Right lobe of liver (tissue), 6 donors: ENCODE results near the gene MTFMT. TPM values are rescaled to one million over a fixed set of nuclear protein-coding genes. Genes with fewer than 3 reads are reported as not detected.
"Not testable (repeated sequence)": the region's sequence is repeated elsewhere in the genome, so short reads cannot be mapped to it uniquely, and the experiment has no call there.

ENCODE experiments used
- ATAC-seq, 4 donors: fragments of 200-7000 bp; cut with Tn5 transposase; one replicate each; pipeline ENCODE4 v1.9.1; 2020; ENCODE audit warnings: mild to moderate bottlenecking in 4 of 4, moderate library complexity in 4 of 4
- DNase-seq, 3 donors: peaks; one replicate each; pipeline ENCODE4 v3.0.0-alpha.2; 2020
- H3K27ac ChIP-seq, 3 donors: fragments of 200-600 bp; one replicate each; pipeline ENCODE4 v1.8.0; 2022
- H3K27me3 ChIP-seq, 2 donors: fragments of 200-600 bp; one replicate each; pipeline ENCODE4 v1.8.0; 2022
- H3K36me3 ChIP-seq, 4 donors: fragments of 200-600 bp; sonication (generic) in 1 of 4; one replicate each; pipeline versions ENCODE4 v1.5.1 to v1.8.0; 2017 to 2022; ENCODE audit warnings: control low read depth in 1 of 4
- H3K4me1 ChIP-seq, 4 donors: fragments of 200-600 bp; sonication (generic) in 1 of 4; one replicate each; pipeline versions ENCODE4 v1.5.1 to v1.8.0; 2017 to 2022; ENCODE audit warnings: control low read depth in 1 of 4
- H3K4me3 ChIP-seq, 3 donors: fragments of 200-600 bp; one replicate each; pipeline ENCODE4 v1.8.0; 2022
- H3K9me3 ChIP-seq, 4 donors: fragments of 200-600 bp; sonication (generic) in 1 of 4; one replicate each; pipeline versions ENCODE4 v1.5.1 to v1.8.0; 2017 to 2022; ENCODE audit warnings: control low read depth in 1 of 4
- CTCF ChIP-seq, 4 donors: fragments of 200-600 bp in 3 of 4; fragments of 450-650 bp in 1 of 4; IDR thresholded peaks; one replicate each; pipeline versions ENCODE4 v1.5.1 to v1.8.0; 2016 to 2022; ENCODE audit warnings: antibody characterized with exemption in 4 of 4, mild to moderate bottlenecking in 2 of 4
- POLR2A ChIP-seq: fragments of 450-650 bp; IDR thresholded peaks from one replicate; pipeline ENCODE4 v1.6.1; 2017; ENCODE audit warnings: antibody characterized with exemption, mild to moderate bottlenecking
- WGBS: methylation state at CpG from one replicate; pipeline ENCODE4 v1.1.6; 2018; ENCODE audit warnings: low coverage, low lambda C conversion rate; ENCODE audit not compliant: insufficient coverage; ENCODE audit errors: missing lambda C conversion rate; 5-methylcytosine and 5-hydroxymethylcytosine counted together
- intact Hi-C, 2 donors: fragments of 100-400 bp; cut with DNase I; formaldehyde crosslinking; loops; one replicate each; pipeline versions ENCODE4 v1.11.2 to v1.14.1; 2022
- total RNA-seq, 6 experiments: library from RNA; depleted of rRNA in 2 of 6; stranded (reverse); fragments of >200 nt in 2 of 6; fragmentation: NEBNext Ultra II Directional in 3 of 6; extraction: Animal tissue kit (Norgen Biotek cat#: 25700) in 3 of 6; gene quantifications; one replicate each; pipeline versions ENCODE4 v1.1.0 to v1.2.4, GENCODE V29; 2016 to 2023
- donor health status: DM: no; HTN: yes; CAD: no.
- donor health status: DM: no; HTN: no; CAD: no.
- donor health status: DM: no; HTN: no; CAD: no.
- donor health status: DM: no; HTN: yes; CAD: no.
- donor health status: DM: no; HTN: yes; CAD: no.

Gene MTFMT
- total RNA-seq, 6 experiments from 2014 or later: 9.2 to 24.3 (median 13.0) TPM

- Histone ChIP-seq H3K36me3 (no peaks in the 10 kb centered on the region), H3K9me3 (no peaks in the 10 kb centered on the region), H3K4me3 (no peak overlapping the region), H3K27me3 (no peaks in the 10 kb centered on the region), H3K4me1 (peaks cover 0 to 24% (median 10%) of the 10 kb centered on the region in 4 donors), H3K27ac (no peak overlapping the region)
- no peak for TF ChIP-seq CTCF (IDR thresholded peaks at IDR 0.05)
- DNase-seq (no peak), ATAC-seq (no peak)
- intact Hi-C loops: no loop called here
- WGBS: 54% methylated on average over 2 of the region's 2 CpGs
Observed at GRCh38 chr15:65048241-65048640, 18.8 kb upstream of the MTFMT start.

GRCh38 chr15:65044724-65045481 lies 15.5 kb upstream of the MTFMT start, which contains the start of gene SLC51B:
SLC51B (plus strand) TSS chr15:65045387; CDS start chr15:65050005, 4,618 bp downstream.
- peak; percentile 31 for TF ChIP-seq POLR2A
- no peak for TF ChIP-seq CTCF (IDR thresholded peaks at IDR 0.05)
- H3K4me1 ChIP-seq: peaks cover 0 to 24% (median 10%) of the 10 kb centered on the region in 4 donors
- DNase-seq (peak; percentile 75 to 90 (median 86)), ATAC-seq (peak; percentile 90 to 97 (median 94))
- H3K9me3 ChIP-seq: no peaks in the 10 kb centered on the region
- H3K27ac ChIP-seq: peak within 1 kb of the TSS; percentile 58 to 92 (median 79)
- 12% methylated on average over 5 of the region's 7 CpGs for WGBS
- no peaks in the 10 kb centered on the region for H3K27me3 ChIP-seq
- H3K4me3 ChIP-seq: peak within 1 kb of the TSS in 1 of 3 donors; percentile 19
- intact Hi-C loops: no loop called here
- H3K36me3 ChIP-seq: no peaks in the 10 kb centered on the region

GRCh38 chr15:65044218-65044617 lies 14.8 kb upstream of the MTFMT start:
- ATAC-seq: peak; percentile 72 to 79 (median 77)

GRCh38 chr15:65042776-65043327 lies 13.4 kb upstream of the MTFMT start:
- no peak for ATAC-seq
- Histone ChIP-seq H3K4me3 (no peak overlapping the region), H3K9me3 (no peaks in the 10 kb centered on the region), H3K4me1 (peaks cover 0 to 24% (median 10%) of the 10 kb centered on the region in 4 donors), H3K27me3 (no peaks in the 10 kb centered on the region), H3K36me3 (no peaks in the 10 kb centered on the region), H3K27ac (no peak overlapping the region)
- no peak for DNase-seq
- 40% methylated on average over 1 of the region's 4 CpGs for WGBS
- intact Hi-C loops: no loop called here
- TF ChIP-seq POLR2A (no peak), CTCF (IDR thresholded peaks at IDR 0.05) (no peak)

More at GRCh38 chr15:65044218-65044617, 14.8 kb upstream of the MTFMT start:
- H3K9me3 ChIP-seq, H3K36me3 ChIP-seq, intact Hi-C loops, H3K4me3 ChIP-seq, H3K27me3 ChIP-seq: not testable (repeated sequence)
- 19% methylated on average over 5 of the region's 5 CpGs for WGBS
- peaks cover 0 to 24% (median 10%) of the 10 kb centered on the region in 4 donors for H3K4me1 ChIP-seq
- H3K27ac ChIP-seq: peak overlapping the region; percentile 58 to 92 (median 79)
- peak in 2 of 3 donors; percentile 58 to 63 for DNase-seq

GRCh38 chr15:65041787-65042186 lies 12.3 kb upstream of the MTFMT start:
- H3K9me3 ChIP-seq: no peaks in the 10 kb centered on the region
- no peak overlapping the region for H3K4me3 ChIP-seq
- no peaks in the 10 kb centered on the region for H3K27me3 ChIP-seq
- DNase-seq (no peak), ATAC-seq (no peak)
- intact Hi-C loops: no loop called here
- H3K36me3 ChIP-seq: no peaks in the 10 kb centered on the region
- H3K4me1 ChIP-seq: peaks cover 0 to 24% (median 10%) of the 10 kb centered on the region in 4 donors
- 69% methylated on average over 2 of the region's 2 CpGs for WGBS
- TF ChIP-seq CTCF (IDR thresholded peaks at IDR 0.05) (no peak), POLR2A (no peak)
- no peak overlapping the region for H3K27ac ChIP-seq
